ENCODE results near the gene WDR6. TPM values are rescaled to one million over a fixed set of nuclear protein-coding genes. Genes with fewer than 3 reads are reported as not detected.
A peak's percentile ranks its signal among the peaks of the same experiment; 100 is the strongest.

Gene WDR6
- total and polyA plus RNA-seq, 2 experiments from 2014 or later: 76.5 to 156 TPM

DNA sequence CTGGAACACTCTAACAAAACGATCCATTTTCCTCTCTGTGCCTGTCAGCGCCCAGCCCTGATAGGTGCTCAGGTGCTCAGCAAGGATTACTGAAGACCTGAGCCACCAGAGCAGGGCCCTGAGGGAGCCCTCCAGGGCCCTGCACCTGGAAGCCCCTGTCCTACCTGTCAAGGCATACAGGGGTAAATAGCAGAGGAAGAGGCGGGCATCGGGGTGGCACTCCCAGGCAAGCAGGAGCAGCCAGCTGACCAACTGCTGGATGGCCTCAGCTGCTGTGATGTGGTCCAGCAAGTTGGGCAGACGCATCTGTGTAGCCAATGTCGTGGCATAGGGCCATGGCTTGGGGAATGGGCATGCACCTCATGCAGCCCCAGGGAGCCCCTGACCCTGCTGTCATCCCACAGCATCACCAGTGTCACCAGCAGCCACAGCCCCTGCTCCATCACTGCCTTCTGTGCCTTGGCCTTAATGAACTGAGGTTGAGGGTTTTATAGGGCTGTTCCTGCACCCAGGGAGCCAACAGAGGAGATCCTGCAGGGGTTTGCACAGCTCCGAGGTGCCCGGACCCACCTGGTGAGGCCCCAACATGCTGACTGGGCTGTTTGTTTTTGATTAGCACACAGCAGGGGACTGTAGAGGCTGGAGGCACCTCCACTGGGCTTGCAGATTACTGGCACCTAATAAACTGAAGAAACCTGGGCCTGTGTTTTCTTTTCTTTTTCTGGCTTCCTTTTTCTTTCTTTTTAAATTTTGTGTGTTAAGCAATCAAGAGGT lies 7.9 kb upstream of the WDR6 start:
- ATAC-seq: peak; percentile 47
- Histone ChIP-seq H3K79me2 (replicated peaks; ENCODE audit: insufficient read depth) (no peaks in the 10 kb centered on the region), H3K4me2 (peak overlapping the region; percentile 66), H3K36me3 (ENCODE audit: insufficient read depth) (no peaks in the 10 kb centered on the region), H3K4me1 (ENCODE audit: insufficient read depth) (peaks cover 10% of the 10 kb centered on the region), H3F3A (replicated peaks; ENCODE audit: low read depth) (no peaks in the 10 kb centered on the region), H4K20me1 (replicated peaks; ENCODE audit: insufficient read depth) (no peaks in the 10 kb centered on the region; the same call in 1 of the 2 replicates), H3K9me2 (ENCODE audit: insufficient read depth) (no peaks in the 10 kb centered on the region; the same call in 1 of the 2 replicates), H3K27me3 (ENCODE audit: insufficient read depth) (no peaks in the 10 kb centered on the region), H3K27ac (ENCODE audit: low read depth) (no peak overlapping the region), H3K4me3 (0 out of 2 replicates have a peak overlapping the region, but pooled peaks have one; percentile 20), H2AFZ (no peak overlapping the region)
- no peak for DNase-seq (ENCODE audit: low spot score)
- TF ChIP-seq ZNF331 (CRISPR knock-in tag; IDR thresholded peaks at IDR 0.05; ENCODE audit: low read depth) (no peak), JUNB (IDR thresholded peaks at IDR 0.05; ENCODE audit: unreplicated experiment) (no peak), STAT1 (IDR thresholded peaks at IDR 0.05; ENCODE audit: unreplicated experiment) (no peak), CREB1 (CRISPR knock-in tag; IDR thresholded peaks at IDR 0.05; ENCODE audit: low read depth) (no peak), REST (IDR thresholded peaks at IDR 0.05; ENCODE audit: unreplicated experiment) (no peak), CTCF (conservative IDR thresholded peaks at IDR 0.05; ENCODE audit: low read depth in 2 of 2) (no peak), EZH2phosphoT487 (IDR thresholded peaks at IDR 0.05; ENCODE audit: unreplicated experiment) (no peak), NANOG (IDR thresholded peaks at IDR 0.05; ENCODE audit: borderline replicate concordance) (no peak), POLR2AphosphoS5 (IDR thresholded peaks at IDR 0.05; ENCODE audit: low read depth) (no peak), ZNF114 (CRISPR knock-in tag; IDR thresholded peaks at IDR 0.05) (no peak), EZH2 (IDR thresholded peaks at IDR 0.05; ENCODE audit: low read depth, unreplicated experiment) (no peak)
- TF ChIP-seq, protein P1, sequence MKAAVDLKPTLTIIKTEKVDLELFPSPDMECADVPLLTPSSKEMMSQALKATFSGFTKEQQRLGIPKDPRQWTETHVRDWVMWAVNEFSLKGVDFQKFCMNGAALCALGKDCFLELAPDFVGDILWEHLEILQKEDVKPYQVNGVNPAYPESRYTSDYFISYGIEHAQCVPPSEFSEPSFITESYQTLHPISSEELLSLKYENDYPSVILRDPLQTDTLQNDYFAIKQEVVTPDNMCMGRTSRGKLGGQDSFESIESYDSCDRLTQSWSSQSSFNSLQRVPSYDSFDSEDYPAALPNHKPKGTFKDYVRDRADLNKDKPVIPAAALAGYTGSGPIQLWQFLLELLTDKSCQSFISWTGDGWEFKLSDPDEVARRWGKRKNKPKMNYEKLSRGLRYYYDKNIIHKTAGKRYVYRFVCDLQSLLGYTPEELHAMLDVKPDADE (IDR thresholded peaks at IDR 0.05): no peak
- TF ChIP-seq, protein P2, sequence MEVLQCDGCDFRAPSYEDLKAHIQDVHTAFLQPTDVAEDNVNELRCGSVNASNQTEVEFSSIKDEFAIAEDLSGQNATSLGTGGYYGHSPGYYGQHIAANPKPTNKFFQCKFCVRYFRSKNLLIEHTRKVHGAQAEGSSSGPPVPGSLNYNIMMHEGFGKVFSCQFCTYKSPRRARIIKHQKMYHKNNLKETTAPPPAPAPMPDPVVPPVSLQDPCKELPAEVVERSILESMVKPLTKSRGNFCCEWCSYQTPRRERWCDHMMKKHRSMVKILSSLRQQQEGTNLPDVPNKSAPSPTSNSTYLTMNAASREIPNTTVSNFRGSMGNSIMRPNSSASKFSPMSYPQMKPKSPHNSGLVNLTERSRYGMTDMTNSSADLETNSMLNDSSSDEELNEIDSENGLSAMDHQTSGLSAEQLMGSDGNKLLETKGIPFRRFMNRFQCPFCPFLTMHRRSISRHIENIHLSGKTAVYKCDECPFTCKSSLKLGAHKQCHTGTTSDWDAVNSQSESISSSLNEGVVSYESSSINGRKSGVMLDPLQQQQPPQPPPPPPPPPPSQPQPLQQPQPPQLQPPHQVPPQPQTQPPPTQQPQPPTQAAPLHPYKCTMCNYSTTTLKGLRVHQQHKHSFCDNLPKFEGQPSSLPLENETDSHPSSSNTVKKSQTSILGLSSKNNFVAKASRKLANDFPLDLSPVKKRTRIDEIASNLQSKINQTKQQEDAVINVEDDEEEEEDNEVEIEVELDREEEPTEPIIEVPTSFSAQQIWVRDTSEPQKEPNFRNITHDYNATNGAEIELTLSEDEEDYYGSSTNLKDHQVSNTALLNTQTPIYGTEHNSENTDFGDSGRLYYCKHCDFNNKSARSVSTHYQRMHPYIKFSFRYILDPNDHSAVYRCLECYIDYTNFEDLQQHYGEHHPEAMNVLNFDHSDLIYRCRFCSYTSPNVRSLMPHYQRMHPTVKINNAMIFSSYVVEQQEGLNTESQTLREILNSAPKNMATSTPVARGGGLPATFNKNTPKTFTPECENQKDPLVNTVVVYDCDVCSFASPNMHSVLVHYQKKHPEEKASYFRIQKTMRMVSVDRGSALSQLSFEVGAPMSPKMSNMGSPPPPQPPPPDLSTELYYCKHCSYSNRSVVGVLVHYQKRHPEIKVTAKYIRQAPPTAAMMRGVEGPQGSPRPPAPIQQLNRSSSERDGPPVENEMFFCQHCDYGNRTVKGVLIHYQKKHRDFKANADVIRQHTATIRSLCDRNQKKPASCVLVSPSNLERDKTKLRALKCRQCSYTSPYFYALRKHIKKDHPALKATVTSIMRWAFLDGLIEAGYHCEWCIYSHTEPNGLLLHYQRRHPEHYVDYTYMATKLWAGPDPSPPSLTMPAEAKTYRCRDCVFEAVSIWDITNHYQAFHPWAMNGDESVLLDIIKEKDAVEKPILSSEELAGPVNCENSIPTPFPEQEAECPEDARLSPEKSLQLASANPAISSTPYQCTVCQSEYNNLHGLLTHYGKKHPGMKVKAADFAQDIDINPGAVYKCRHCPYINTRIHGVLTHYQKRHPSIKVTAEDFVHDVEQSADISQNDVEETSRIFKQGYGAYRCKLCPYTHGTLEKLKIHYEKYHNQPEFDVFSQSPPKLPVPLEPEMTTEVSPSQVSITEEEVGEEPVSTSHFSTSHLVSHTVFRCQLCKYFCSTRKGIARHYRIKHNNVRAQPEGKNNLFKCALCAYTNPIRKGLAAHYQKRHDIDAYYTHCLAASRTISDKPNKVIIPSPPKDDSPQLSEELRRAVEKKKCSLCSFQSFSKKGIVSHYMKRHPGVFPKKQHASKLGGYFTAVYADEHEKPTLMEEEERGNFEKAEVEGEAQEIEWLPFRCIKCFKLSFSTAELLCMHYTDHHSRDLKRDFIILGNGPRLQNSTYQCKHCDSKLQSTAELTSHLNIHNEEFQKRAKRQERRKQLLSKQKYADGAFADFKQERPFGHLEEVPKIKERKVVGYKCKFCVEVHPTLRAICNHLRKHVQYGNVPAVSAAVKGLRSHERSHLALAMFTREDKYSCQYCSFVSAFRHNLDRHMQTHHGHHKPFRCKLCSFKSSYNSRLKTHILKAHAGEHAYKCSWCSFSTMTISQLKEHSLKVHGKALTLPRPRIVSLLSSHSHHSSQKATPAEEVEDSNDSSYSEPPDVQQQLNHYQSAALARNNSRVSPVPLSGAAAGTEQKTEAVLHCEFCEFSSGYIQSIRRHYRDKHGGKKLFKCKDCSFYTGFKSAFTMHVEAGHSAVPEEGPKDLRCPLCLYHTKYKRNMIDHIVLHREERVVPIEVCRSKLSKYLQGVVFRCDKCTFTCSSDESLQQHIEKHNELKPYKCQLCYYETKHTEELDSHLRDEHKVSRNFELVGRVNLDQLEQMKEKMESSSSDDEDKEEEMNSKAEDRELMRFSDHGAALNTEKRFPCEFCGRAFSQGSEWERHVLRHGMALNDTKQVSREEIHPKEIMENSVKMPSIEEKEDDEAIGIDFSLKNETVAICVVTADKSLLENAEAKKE (CRISPR knock-in tag; IDR thresholded peaks at IDR 0.05): no peak
- Mint-ChIP-seq H3K9me3 (no peaks in the 10 kb centered on the region), H3K4me1 (peaks cover 23% of the 10 kb centered on the region), H3K27ac (0 out of 2 replicates have a peak overlapping the region, but pooled peaks have one; percentile 6), H3K27me3 (ENCODE audit: insufficient read depth, low read depth, poor library complexity) (peaks cover 11% of the 10 kb centered on the region), H3K4me3 (peak overlapping the region; percentile 32; the same call in 2 of the 3 replicates), H3K36me3 (ENCODE audit: low read depth) (peaks cover 9% of the 10 kb centered on the region)
